GM23248 (cell line): ENCODE data around the gene C2orf78. TPM values are rescaled to one million over a fixed set of nuclear protein-coding genes. Genes with fewer than 3 reads are reported as not detected.
"Not testable (repeated sequence)": the region's sequence is repeated elsewhere in the genome, so short reads cannot be mapped to it uniquely, and the experiment has no call there.

Experiments used
- DNase-seq: peaks from one replicate; pipeline ENCODE4 v3.0.0-alpha.2; 2015
- H2AFZ ChIP-seq: fragments of 200-600 bp; sonication (generic); 2 replicates; pipeline ENCODE4 v1.6.1; 2016; ENCODE audit warnings: antibody characterized with exemption
- H3F3A ChIP-seq: fragments of 200-600 bp; sonication (generic); 2 replicates; pipeline ENCODE4 v1.6.1; 2016; ENCODE audit warnings: mild to moderate bottlenecking, antibody characterized with exemption, mixed run types; ENCODE audit not compliant: insufficient read depth
- H3K27ac ChIP-seq: fragments of 200-600 bp; sonication (generic); 2 replicates; pipeline ENCODE4 v1.5.1; 2016; ENCODE audit warnings: mild to moderate bottlenecking
- H3K27me3 ChIP-seq: fragments of 200-600 bp; sonication (generic); replicated peaks from 2 replicates; pipeline ENCODE4 v1.6.1; 2016; ENCODE audit warnings: mild to moderate bottlenecking; ENCODE audit not compliant: insufficient read depth
- H3K36me3 ChIP-seq: fragments of 200-600 bp; sonication (generic); 2 replicates; pipeline ENCODE4 v1.6.1; 2016; ENCODE audit warnings: low read depth, mild to moderate bottlenecking
- H3K4me1 ChIP-seq: fragments of 200-600 bp; sonication (generic); 2 replicates; pipeline ENCODE4 v1.6.1; 2016; ENCODE audit warnings: mild to moderate bottlenecking; ENCODE audit not compliant: insufficient read depth
- H3K4me2 ChIP-seq: fragments of 200-600 bp; sonication (generic); one replicate; pipeline ENCODE4 v1.6.1; 2016; ENCODE audit warnings: mild to moderate bottlenecking; ENCODE audit not compliant: unreplicated experiment
- H3K4me3 ChIP-seq: fragments of 200-600 bp; sonication (generic); 2 replicates; pipeline ENCODE4 v1.5.1; 2016; ENCODE audit warnings: mild to moderate bottlenecking
- H3K79me2 ChIP-seq: fragments of 200-600 bp; sonication (generic); 2 replicates; pipeline ENCODE4 v1.6.1; 2016; ENCODE audit warnings: mild to moderate bottlenecking; ENCODE audit not compliant: insufficient read depth
- H3K9ac ChIP-seq: fragments of 200-600 bp; sonication (generic); 2 replicates; pipeline ENCODE4 v1.6.1; 2016; ENCODE audit warnings: mild to moderate bottlenecking
- H3K9me2 ChIP-seq: fragments of 200-600 bp; sonication (generic); 2 replicates; pipeline ENCODE4 v1.6.1; 2016; ENCODE audit warnings: mixed run types, mild to moderate bottlenecking, moderate library complexity; ENCODE audit not compliant: insufficient read depth
- H3K9me3 ChIP-seq: fragments of 200-600 bp; sonication (generic); one replicate; pipeline ENCODE4 v1.6.1; 2017; ENCODE audit warnings: low read depth
- H4K20me1 ChIP-seq: fragments of 200-600 bp; sonication (generic); 2 replicates; pipeline ENCODE4 v1.6.0; 2016; ENCODE audit not compliant: insufficient read depth
- EZH2 ChIP-seq: fragments of 200-600 bp; sonication (generic); IDR thresholded peaks from 2 replicates; pipeline ENCODE4 v1.6.1; 2018; ENCODE audit warnings: antibody characterized with exemption, mild to moderate bottlenecking; ENCODE audit not compliant: insufficient read depth, poor library complexity, severe bottlenecking
- EZH2phosphoT487 ChIP-seq: fragments of 200-600 bp; sonication (generic); IDR thresholded peaks from 2 replicates; pipeline ENCODE4 v1.6.1; 2018; ENCODE audit warnings: antibody characterized with exemption, moderate library complexity, mild to moderate bottlenecking, low read depth; ENCODE audit not compliant: insufficient read depth
- WGBS, 2 experiments: methylation state at CpG; one replicate each; pipeline ENCODE4 v1.1.6; 2015 to 2017; ENCODE audit warnings: low lambda C conversion rate in 2 of 2, low coverage in 1 of 2; ENCODE audit errors: missing lambda C conversion rate in 2 of 2; 5-methylcytosine and 5-hydroxymethylcytosine counted together
- in situ Hi-C: fragments of 300-500 bp; cut with MboI; formaldehyde crosslinking; loops from 2 replicates; pipeline ENCODE4 v1.15.0; 2020
- polyA plus RNA-seq: library from polyadenylated mRNA; unstranded; fragments of >200 nt; fragmentation: Nextera tagmentation; extraction: Ambion mirVana; gene quantifications from 2 replicates; pipeline ENCODE4 v1.2.1, GENCODE V29; 2016
- total RNA-seq: library from RNA; depleted of rRNA; stranded (reverse); fragments of >200 nt; shearing (Covaris generic); gene quantifications from 2 replicates; pipeline ENCODE4 v1.2.3, GENCODE V29; 2014

The C2orf78 gene
- total and polyA plus RNA-seq, 2 experiments from 2014 or later: not detected

- Histone ChIP-seq H3K27ac (no peak overlapping the region), H2AFZ (no peak overlapping the region), H3K27me3 (no peaks in the 10 kb centered on the region), H4K20me1 (no peaks in the 10 kb centered on the region), H3K9ac (no peak overlapping the region), H3F3A (0 out of 2 replicates have a peak, but pooled peaks cover 5% of the 10 kb centered on the region), H3K36me3 (peaks cover 66% of the 10 kb centered on the region), H3K9me2 (no peaks in the 10 kb centered on the region), H3K4me3 (no peak overlapping the region), H3K4me2 (no peak overlapping the region), H3K79me2 (peaks cover 45% of the 10 kb centered on the region), H3K4me1 (no peaks in the 10 kb centered on the region), H3K9me3 (no peaks in the 10 kb centered on the region)
- in situ Hi-C loops: no loop called here
- no peak for TF ChIP-seq EZH2
- WGBS, 2 experiments: 95% methylated on average over 4 of the region's 4 CpGs
- no peak for DNase-seq
Measured at GRCh38 chr2:73766994-73767393, 17.0 kb upstream of the C2orf78 start.

- Histone ChIP-seq H3K4me3 (no peak overlapping the region), H4K20me1 (no peaks in the 10 kb centered on the region), H3K9ac (no peak overlapping the region), H2AFZ (no peak overlapping the region), H3K79me2 (peaks cover 83% of the 10 kb centered on the region), H3K27ac (no peak overlapping the region), H3K27me3 (no peaks in the 10 kb centered on the region), H3K9me2 (no peaks in the 10 kb centered on the region), H3F3A (no peaks in the 10 kb centered on the region), H3K36me3 (peaks cover 73% of the 10 kb centered on the region), H3K4me1 (no peaks in the 10 kb centered on the region), H3K9me3 (no peaks in the 10 kb centered on the region), H3K4me2 (no peak overlapping the region)
- in situ Hi-C loops: no loop called here
- WGBS, 2 experiments: 94 to 100% methylated on average over 3 of the region's 3 CpGs
- no peak for DNase-seq
- no peak for TF ChIP-seq EZH2phosphoT487
Measured at GRCh38 chr2:73770725-73771124, 13.3 kb upstream of the C2orf78 start.

DNA sequence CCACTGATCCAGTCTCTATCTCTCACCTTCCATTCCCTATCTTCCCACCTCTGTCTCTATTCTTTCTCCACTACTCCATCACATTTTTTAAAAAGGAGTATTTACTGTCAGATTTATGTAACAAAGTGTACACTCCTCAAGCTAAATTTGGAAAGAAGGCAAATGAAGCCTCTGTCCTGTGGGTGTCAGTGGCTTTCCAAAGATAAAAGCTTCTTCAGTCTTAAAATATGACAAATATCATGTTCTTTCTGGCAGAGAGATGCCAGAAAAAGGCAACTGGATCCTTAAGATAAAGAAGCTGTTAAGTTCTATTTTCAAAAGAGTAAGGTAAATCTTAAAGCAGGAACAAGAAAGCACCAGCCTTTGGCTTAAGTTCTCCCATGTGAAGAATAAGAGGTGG, 11.2 kb upstream of the C2orf78 start:
- H3K27me3 ChIP-seq: no peaks in the 10 kb centered on the region

GRCh38 chr2:73776381-73776780, 7.6 kb upstream of the C2orf78 start:
- Histone ChIP-seq H2AFZ (no peak overlapping the region), H3K9ac (no peak overlapping the region), H3K4me2 (peak overlapping the region; percentile 84), H3K27me3 (no peaks in the 10 kb centered on the region), H3K79me2 (peaks cover 83% of the 10 kb centered on the region), H3K4me1 (peaks cover 25% of the 10 kb centered on the region), H3K4me3 (no peak overlapping the region), H3K9me3 (no peaks in the 10 kb centered on the region), H3K36me3 (peaks cover 50% of the 10 kb centered on the region), H4K20me1 (0 out of 2 replicates have a peak, but pooled peaks cover 3% of the 10 kb centered on the region), H3K9me2 (no peaks in the 10 kb centered on the region), H3F3A (peaks cover 6% of the 10 kb centered on the region; the same call in 1 of the 2 replicates), H3K27ac (no peak overlapping the region)
- TF ChIP-seq EZH2: no peak
- no peak for TF ChIP-seq EZH2phosphoT487
- in situ Hi-C loops: no loop called here
- 74 to 93% methylated on average over 2 to 4 of the region's 4 CpGs for WGBS, 2 experiments
- no peak for DNase-seq

More for the DNA sequence above, 11.2 kb upstream of the C2orf78 start:
- no peak overlapping the region for H2AFZ ChIP-seq
- no peak overlapping the region for H3K9ac ChIP-seq
- no peak for DNase-seq
- 0 out of 2 replicates have a peak, but pooled peaks cover 3% of the 10 kb centered on the region for H4K20me1 ChIP-seq
- no peak overlapping the region for H3K4me2 ChIP-seq
- peaks cover 6% of the 10 kb centered on the region; the same call in 1 of the 2 replicates for H3F3A ChIP-seq
- no peaks in the 10 kb centered on the region for H3K9me2 ChIP-seq
- in situ Hi-C loops: no loop called here
- H3K4me1 ChIP-seq: peaks cover 14% of the 10 kb centered on the region; the same call in 1 of the 2 replicates
- no peak for TF ChIP-seq EZH2phosphoT487
- TF ChIP-seq EZH2: no peak
- H3K9me3 ChIP-seq: no peaks in the 10 kb centered on the region
- H3K79me2 ChIP-seq: peaks cover 98% of the 10 kb centered on the region
- no peak overlapping the region for H3K4me3 ChIP-seq
- peaks cover 71% of the 10 kb centered on the region for H3K36me3 ChIP-seq
- no peak overlapping the region for H3K27ac ChIP-seq

DNA sequence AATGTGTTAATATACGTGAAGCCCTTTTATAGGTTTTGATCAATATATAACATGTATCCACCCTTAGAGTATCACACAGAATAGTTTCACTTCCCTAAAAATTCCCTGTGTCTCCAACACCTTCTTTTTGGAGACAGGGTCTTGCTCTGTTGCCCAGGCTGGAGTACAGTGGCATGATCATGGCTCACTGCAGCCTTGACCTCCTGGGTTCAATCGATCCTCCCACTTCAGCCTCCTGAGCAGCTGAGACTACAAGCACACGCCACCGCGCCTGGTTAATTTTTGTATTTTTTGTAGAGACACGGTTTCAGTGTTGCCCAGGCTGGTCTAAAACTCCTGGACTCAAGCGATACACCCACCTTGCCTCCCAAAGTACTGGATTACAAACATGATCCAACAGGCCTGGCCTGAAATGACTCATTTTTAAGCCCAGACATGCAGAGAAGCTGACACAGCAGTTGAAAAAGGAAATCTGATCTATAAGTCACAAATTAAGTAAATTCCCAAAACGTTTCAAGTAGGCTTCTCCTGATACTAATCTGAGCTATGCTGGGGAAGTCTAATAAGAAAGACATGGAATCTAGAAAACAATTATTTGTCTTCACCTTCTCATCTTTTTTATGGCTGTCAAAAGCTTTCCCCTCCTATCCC, 7.0 kb upstream of the C2orf78 start:
- H3K36me3 ChIP-seq: peaks cover 48% of the 10 kb centered on the region
- peak overlapping the region; percentile 27; the same call in 1 of the 2 replicates for H3K27ac ChIP-seq
- in situ Hi-C loops: no loop called here
- no peak overlapping the region for H2AFZ ChIP-seq
- peaks cover 25% of the 10 kb centered on the region for H3K4me1 ChIP-seq
- TF ChIP-seq EZH2phosphoT487 (no peak), EZH2 (no peak)
- peaks cover 79% of the 10 kb centered on the region for H3K79me2 ChIP-seq
- no peaks in the 10 kb centered on the region for H3K9me3 ChIP-seq
- peaks cover 6% of the 10 kb centered on the region; the same call in 1 of the 2 replicates for H3F3A ChIP-seq
- 81 to 82% methylated on average over 8 of the region's 8 CpGs for WGBS, 2 experiments
- H4K20me1 ChIP-seq: 0 out of 2 replicates have a peak, but pooled peaks cover 3% of the 10 kb centered on the region
- peak overlapping the region; percentile 84 for H3K4me2 ChIP-seq
- DNase-seq: peak; percentile 62
- H3K9me2 ChIP-seq: no peaks in the 10 kb centered on the region
- peak overlapping the region; percentile 14; the same call in 1 of the 2 replicates for H3K4me3 ChIP-seq
- H3K9ac ChIP-seq: no peak overlapping the region
- no peaks in the 10 kb centered on the region for H3K27me3 ChIP-seq

- H3K4me2 ChIP-seq: peak overlapping the region; percentile 84
- H3K9me3 ChIP-seq, H3K9me2 ChIP-seq, DNase-seq, H4K20me1 ChIP-seq, H3K27me3 ChIP-seq, H3F3A ChIP-seq, in situ Hi-C loops: not testable (repeated sequence)
- H3K4me3 ChIP-seq: peak overlapping the region; percentile 96
- peaks cover 59% of the 10 kb centered on the region for H3K79me2 ChIP-seq
- peak overlapping the region; percentile 96 for H2AFZ ChIP-seq
- peak overlapping the region; percentile 100 for H3K9ac ChIP-seq
- peaks cover 25% of the 10 kb centered on the region for H3K4me1 ChIP-seq
- peaks cover 29% of the 10 kb centered on the region for H3K36me3 ChIP-seq
- WGBS, 2 experiments: 68 to 69% methylated on average over 18 of the region's 18 CpGs
- peak overlapping the region; percentile 95 for H3K27ac ChIP-seq
Measured at GRCh38 chr2:73778867-73779466, 5.0 kb upstream of the C2orf78 start.
